GM19043 (cell line): ENCODE measurements around the gene PMS1.
"Not testable (repeated sequence)": the region's sequence is repeated elsewhere in the genome, so short reads cannot be mapped to it uniquely, and the experiment has no call there.

Experiments
- ATAC-seq: cut with Tn5 transposase; IDR thresholded peaks from one replicate; pipeline ENCODE4 v1.9.1; 2021; ENCODE audit warnings: low read depth; ENCODE audit not compliant: unreplicated experiment

Gene PMS1

GRCh38 chr2:189783927-189784867, at the start of gene PMS1, which contains the start of gene ORMDL1:
Gene PMS1 (plus strand): TSS chr2:189784450. CDS start chr2:189791810, 7,360 bp downstream.
Gene ORMDL1 (minus strand): TSS chr2:189784339. CDS start chr2:189782595, 1,744 bp downstream.
- ATAC-seq: peak; percentile 90

GRCh38 chr2:189751080-189751658, 33.1 kb upstream of the PMS1 start:
- ATAC-seq: no peak

- ATAC-seq: no peak
Observed at GRCh38 chr2:189756311-189756952, 27.8 kb upstream of the PMS1 start.

GRCh38 chr2:189760154-189760553, 24.1 kb upstream of the PMS1 start:
- not testable (repeated sequence) for ATAC-seq

GRCh38 chr2:189762229-189762550, 22.1 kb upstream of the PMS1 start:
- ATAC-seq: no peak

GRCh38 chr2:189762551-189763298, 21.5 kb upstream of the PMS1 start, which contains the start of gene OSGEPL1:
Gene OSGEPL1 (minus strand): TSS chr2:189762792. CDS start chr2:189761640, 1,152 bp downstream.
- ATAC-seq: peak; percentile 95

- no peak for ATAC-seq
Observed at GRCh38 chr2:189763908-189764661, 20.2 kb upstream of the PMS1 start.

- no peak for ATAC-seq
Observed at GRCh38 chr2:189770590-189771322, 13.5 kb upstream of the PMS1 start.

GRCh38 chr2:189772212-189772611, 12.0 kb upstream of the PMS1 start:
- no peak for ATAC-seq

GRCh38 chr2:189782221-189782671, 2.0 kb upstream of the PMS1 start:
- ATAC-seq: no peak

- ATAC-seq: peak; percentile 15
Observed at GRCh38 chr2:189783451-189783926, 761 bp upstream of the PMS1 start.

GRCh38 chr2:189791338-189792042, 7.2 kb downstream of the PMS1 start:
- no peak for ATAC-seq

- no peak for ATAC-seq
Observed at GRCh38 chr2:189794310-189794709, 10.1 kb downstream of the PMS1 start.

- no peak for ATAC-seq
Observed at GRCh38 chr2:189797902-189798301, 13.7 kb downstream of the PMS1 start.

- peak; percentile 82 for ATAC-seq
Observed at GRCh38 chr2:189798312-189799029, 14.2 kb downstream of the PMS1 start.

- ATAC-seq: no peak
Observed at GRCh38 chr2:189799030-189799331, 14.7 kb downstream of the PMS1 start.

- no peak for ATAC-seq
Observed at GRCh38 chr2:189799531-189799930, 15.3 kb downstream of the PMS1 start.

- ATAC-seq: no peak
Observed at GRCh38 chr2:189802396-189802912, 18.2 kb downstream of the PMS1 start.
